GM23338 (cell line): Measurements from ENCODE around the gene VLDLR. TPM values are rescaled to one million over a fixed set of nuclear protein-coding genes. Genes with fewer than 3 reads are reported as not detected.

Experiments used
- ATAC-seq: fragments of 200-7000 bp; cut with Tn5 transposase; 3 replicates; pipeline ENCODE4 v1.9.1; 2020
- DNase-seq: peaks from one replicate; pipeline ENCODE4 v3.0.0-alpha.2; 2015; ENCODE audit warnings: low spot score
- H2AFZ ChIP-seq: fragments of 200-600 bp; sonication (generic); 2 replicates; pipeline ENCODE4 v1.8.0; 2016; ENCODE audit warnings: antibody characterized with exemption, mild to moderate bottlenecking, moderate library complexity
- H3F3A ChIP-seq: fragments of 200-600 bp; sonication (generic); replicated peaks from 2 replicates; pipeline ENCODE4 v1.8.0; 2017; ENCODE audit warnings: antibody characterized with exemption, mixed run types, low read depth
- H3K27ac ChIP-seq: fragments of 200-600 bp; sonication (generic); 2 replicates; pipeline ENCODE4 v1.6.1; 2016; ENCODE audit warnings: low read depth
- H3K27me3 ChIP-seq: fragments of 200-600 bp; sonication (generic); 2 replicates; pipeline ENCODE4 v1.8.0; 2016; ENCODE audit warnings: mild to moderate bottlenecking, mixed run types, moderate library complexity; ENCODE audit not compliant: insufficient read depth
- H3K36me3 ChIP-seq: fragments of 200-600 bp; sonication (generic); 2 replicates; pipeline ENCODE4 v1.8.0; 2016; ENCODE audit warnings: mild to moderate bottlenecking; ENCODE audit not compliant: insufficient read depth
- H3K4me1 ChIP-seq: fragments of 200-600 bp; sonication (generic); 2 replicates; pipeline ENCODE4 v1.8.0; 2016; ENCODE audit warnings: mild to moderate bottlenecking, moderate library complexity; ENCODE audit not compliant: insufficient read depth
- H3K4me2 ChIP-seq: fragments of 200-600 bp; sonication (generic); 2 replicates; pipeline ENCODE4 v1.7.1; 2017; ENCODE audit warnings: mixed run types
- H3K4me3 ChIP-seq: fragments of 200-600 bp; sonication (generic); 2 replicates; pipeline ENCODE4 v1.6.1; 2016; ENCODE audit warnings: mixed run types
- H3K79me2 ChIP-seq: fragments of 200-600 bp; sonication (generic); replicated peaks from 2 replicates; pipeline ENCODE4 v1.8.0; 2017; ENCODE audit warnings: mild to moderate bottlenecking; ENCODE audit not compliant: insufficient read depth
- H3K9me2 ChIP-seq: fragments of 200-600 bp; sonication (generic); 2 replicates; pipeline ENCODE4 v1.8.0; 2017; ENCODE audit not compliant: insufficient read depth
- H4K20me1 ChIP-seq: fragments of 200-600 bp; sonication (generic); replicated peaks from 2 replicates; pipeline ENCODE4 v1.8.0; 2017; ENCODE audit warnings: mild to moderate bottlenecking; ENCODE audit not compliant: insufficient read depth
- H3K27ac Mint-ChIP-seq: 2 replicates; pipeline ENCODE4 v1.8.0; 2020; ENCODE audit warnings: inconsistent platforms, mild to moderate bottlenecking, moderate library complexity, mixed read lengths
- H3K27me3 Mint-ChIP-seq: 3 replicates; pipeline ENCODE4 v1.8.0; 2022; ENCODE audit warnings: low read depth, mild to moderate bottlenecking, moderate library complexity, mixed read lengths, inconsistent platforms; ENCODE audit not compliant: insufficient read depth, poor library complexity
- H3K36me3 Mint-ChIP-seq: 3 replicates; pipeline ENCODE4 v1.8.0; 2021; ENCODE audit warnings: low read depth, mild to moderate bottlenecking, inconsistent platforms, moderate library complexity, mixed read lengths
- H3K4me1 Mint-ChIP-seq: 3 replicates; pipeline ENCODE4 v1.8.0; 2020; ENCODE audit warnings: mild to moderate bottlenecking, inconsistent platforms, mixed read lengths
- H3K4me3 Mint-ChIP-seq: 3 replicates; pipeline ENCODE4 v1.8.0; 2021; ENCODE audit warnings: moderate library complexity, mild to moderate bottlenecking, inconsistent platforms, mixed read lengths
- H3K9me3 Mint-ChIP-seq: 3 replicates; pipeline ENCODE4 v1.8.0; 2020; ENCODE audit warnings: moderate library complexity, mild to moderate bottlenecking, inconsistent platforms, mixed read lengths
- CTCF ChIP-seq, 2 experiments: fragments of 200-600 bp in 1 of 2; sonication (generic) in 1 of 2; conservative IDR thresholded peaks; 2 replicates each; pipeline versions ENCODE4 v1.5.1 to v1.6.1; 2016 to 2017; ENCODE audit warnings: antibody characterized with exemption in 2 of 2, low read depth in 2 of 2, mild to moderate bottlenecking in 2 of 2, moderate library complexity in 1 of 2
- ETS1 ChIP-seq: IDR thresholded peaks from 2 replicates; pipeline ENCODE4 v1.6.1; 2016; ENCODE audit warnings: antibody characterized with exemption
- EZH2 ChIP-seq: fragments of 200-600 bp; sonication (generic); IDR thresholded peaks from one replicate; pipeline ENCODE4 v1.8.0; 2017; ENCODE audit warnings: antibody characterized with exemption, mild to moderate bottlenecking, low read depth; ENCODE audit not compliant: unreplicated experiment
- STAT1 ChIP-seq: IDR thresholded peaks from one replicate; pipeline ENCODE4 v1.6.1; 2016; ENCODE audit warnings: antibody characterized with exemption; ENCODE audit not compliant: unreplicated experiment
- ZNF462 ChIP-seq: fragments of 250-450 bp; sonication (Bioruptor Pico); IDR thresholded peaks from 2 replicates; pipeline ENCODE4 v1.5.0; 2020; ENCODE audit warnings: mild to moderate bottlenecking, moderate library complexity
- polyA plus RNA-seq: library from polyadenylated mRNA; unstranded; fragments of >200 nt; fragmentation: Nextera tagmentation; extraction: Ambion mirVana; gene quantifications from 2 replicates; pipeline ENCODE4 v1.2.1, GENCODE V29; 2016
- total RNA-seq: library from RNA; depleted of rRNA; stranded (reverse); fragments of >200 nt; shearing (Covaris generic); gene quantifications from 2 replicates; pipeline ENCODE4 v1.2.3, GENCODE V29; 2014

VLDLR gene
- total and polyA plus RNA-seq, 2 experiments from 2014 or later: 14.9 to 49.8 TPM

DNA sequence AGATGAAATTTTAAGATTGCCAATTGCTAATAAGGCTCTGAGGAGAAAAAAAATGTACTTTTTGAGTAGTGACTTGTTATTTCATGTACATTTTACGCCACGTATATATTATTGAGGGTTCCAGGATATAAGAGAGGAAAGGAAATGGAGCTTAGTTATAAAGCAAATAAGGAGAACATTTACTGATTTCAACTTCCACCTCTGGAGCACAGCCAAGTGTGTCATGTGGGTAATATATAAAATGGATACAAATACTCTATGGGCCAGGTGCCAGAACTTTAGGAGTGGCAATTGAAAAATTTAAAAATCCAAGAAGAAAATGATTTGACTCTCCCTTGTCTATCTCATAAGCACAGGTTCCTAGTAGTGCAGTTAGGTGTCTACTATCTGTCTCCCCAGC lies 45.0 kb upstream of the VLDLR start (continued):
- TF ChIP-seq ZNF462 (CRISPR knock-in tag): no peak
- TF ChIP-seq EZH2: no peak

DNA sequence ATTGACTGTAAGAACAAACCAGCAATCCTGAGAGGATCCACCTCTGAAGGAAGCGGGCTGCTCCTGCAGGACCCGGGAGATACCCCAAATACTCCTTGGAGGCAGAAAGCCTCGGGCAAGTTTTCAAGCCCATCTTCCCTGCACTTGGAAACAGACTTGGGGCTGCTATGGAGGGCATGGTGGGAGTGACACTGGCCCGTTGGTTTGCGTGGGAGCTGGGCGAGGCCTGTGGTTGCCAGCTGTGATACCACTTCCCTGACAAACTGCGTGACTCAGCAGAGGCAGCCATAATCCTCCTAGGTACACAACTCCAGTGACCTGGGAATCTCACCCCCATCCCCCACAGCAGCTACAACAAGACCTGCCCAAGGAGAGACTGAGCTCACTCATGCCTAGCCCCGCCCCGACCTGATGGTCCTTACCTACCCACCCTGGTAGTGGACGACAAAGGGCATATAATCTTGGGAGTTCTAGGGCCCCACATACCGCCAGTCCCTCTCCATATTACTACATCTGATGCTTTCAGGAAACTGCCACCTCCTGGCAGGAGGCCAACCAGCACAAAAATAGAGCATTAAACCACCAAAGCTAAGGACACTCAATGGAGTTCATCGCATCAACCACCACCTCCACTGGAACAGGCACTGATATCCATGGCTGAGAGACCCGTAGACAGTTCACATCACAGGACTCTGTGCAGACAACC lies 38.1 kb upstream of the VLDLR start:
- H3K36me3 Mint-ChIP-seq: peaks cover 33% of the 10 kb centered on the region
- Histone ChIP-seq H3K27ac (no peak overlapping the region), H3K27me3 (no peaks in the 10 kb centered on the region), H3K4me1 (no peaks in the 10 kb centered on the region), H3K36me3 (no peaks in the 10 kb centered on the region), H3F3A (no peaks in the 10 kb centered on the region), H3K79me2 (peaks cover 26% of the 10 kb centered on the region), H4K20me1 (no peaks in the 10 kb centered on the region), H3K4me3 (no peak overlapping the region), H3K9me2 (peaks cover 1% of the 10 kb centered on the region; the same call in 1 of the 2 replicates), H2AFZ (no peak overlapping the region), H3K4me2 (no peak overlapping the region)
- peaks cover 9% of the 10 kb centered on the region for H3K4me1 Mint-ChIP-seq
- ATAC-seq: no peak
- H3K9me3 Mint-ChIP-seq: peaks cover 14% of the 10 kb centered on the region
- H3K27me3 Mint-ChIP-seq: no peaks in the 10 kb centered on the region
- peak; percentile 13 for DNase-seq
- peak overlapping the region; percentile 86 for H3K27ac Mint-ChIP-seq
- no peak overlapping the region for H3K4me3 Mint-ChIP-seq
- TF ChIP-seq ZNF462 (CRISPR knock-in tag) (no peak), STAT1 (no peak), CTCF (conservative IDR thresholded peaks at IDR 0.05; ENCODE audit: low read depth in 2 of 2) (peak in 1 of 2 experiments; percentile 36; a peak in 3 of 4 replicates), ETS1 (no peak)
